ENCODE measurements around the gene STRN3. TPM values are rescaled to one million over a fixed set of nuclear protein-coding genes. Genes with fewer than 3 reads are reported as not detected.

The STRN3 gene
- total and polyA plus RNA-seq, 10 of the 15 experiments (the other 5 are each of a cell fraction or from before 2014, with no cell fraction given) = 7.8 to 27.9 (median 14.1) TPM

DNA sequence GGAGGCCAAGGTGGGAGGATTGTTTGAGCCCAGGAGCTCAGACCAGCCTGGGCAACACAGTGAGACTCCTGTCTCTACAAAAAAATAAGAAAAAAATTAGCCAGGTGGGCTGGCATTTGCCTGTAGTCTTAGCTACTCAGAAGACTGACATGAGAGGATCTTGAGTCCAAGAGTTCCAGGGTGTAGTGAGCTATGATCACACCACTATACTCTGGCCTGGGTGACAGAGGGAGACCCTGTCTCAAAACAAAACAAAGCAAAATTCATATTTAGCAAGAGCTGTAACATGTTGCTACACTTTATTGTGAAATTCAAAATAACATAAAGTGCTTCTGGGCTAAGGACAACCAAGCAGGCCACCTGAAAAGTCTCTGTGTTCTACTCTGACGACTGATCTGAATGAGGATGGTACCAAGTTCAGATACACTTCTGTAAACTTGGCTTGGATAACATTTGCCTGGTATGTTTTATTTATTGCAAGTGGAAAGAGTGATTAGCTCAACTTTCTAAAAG is 11.6 kb upstream of the STRN3 start:
- ChIA-PET SMC1A (ENCODE audit: uncharacterized antibody, unreplicated experiment) (interaction anchor here (0.7 to 2.6 kb wide), 6 partner anchors 12 to 779 kb away, joined by 3 to 8 read pairs (median 4); partner anchors contain the start of genes AP4S1 and STRN3), CTCF (interaction anchor here (0.8 to 1.6 kb wide), 6 partner anchors 9 to 57 kb away, joined by 3 to 9 read pairs (median 3); partner anchors contain the start of genes AP4S1 and STRN3), RAD21 (ENCODE audit: unreplicated experiment) (interaction anchor here (1.0 to 1.6 kb wide), 4 partner anchors 11 to 57 kb away, joined by 3 to 8 read pairs (median 3); no protein-coding TSS in a partner anchor), POLR2A (interaction anchor here (0.6 to 2.4 kb wide), 3 partner anchors 9 to 18 kb away, joined by 4 to 13 read pairs (median 9); partner anchors contain the start of genes AP4S1 and STRN3)
- no peaks in the 10 kb centered on the region for H3K27me3 ChIP-seq (replicated peaks in 1 of 2; ENCODE audit: control insufficient read depth in 2 of 2, insufficient read depth in 2 of 2, low read length in 1 of 2)
- no peaks in the 10 kb centered on the region for H4K20me1 ChIP-seq (ENCODE audit: control insufficient read depth, insufficient read depth)
- ATAC-seq = no peak
- H3K9me3 ChIP-seq (replicated peaks; ENCODE audit: control insufficient read depth, insufficient read depth, low read length) = no peaks in the 10 kb centered on the region
- in situ Hi-C loops (cut with MboI) = no loop called here
- intact Hi-C loops (cut with micrococcal nuclease; ENCODE audit: unreplicated experiment) = no loop called here
- TF ChIP-seq GATAD2B (conservative IDR thresholded peaks at IDR 0.05; ENCODE audit: low read depth) = no peak
- TF ChIP-seq MTA3 (IDR thresholded peaks at IDR 0.05; ENCODE audit: borderline replicate concordance, low read length) = no peak
- no peak for TF ChIP-seq CEBPB (IDR thresholded peaks at IDR 0.05; ENCODE audit: borderline replicate concordance in 1 of 2, low read depth in 2 of 2, low read length in 2 of 2)
- no peak for TF ChIP-seq RELA (IDR thresholded peaks at IDR 0.05; ENCODE audit: borderline replicate concordance, partially characterized antibody)
- TF ChIP-seq JUND (IDR thresholded peaks at IDR 0.05; ENCODE audit: low read depth, low read length) = no peak
- TF ChIP-seq, protein P1, sequence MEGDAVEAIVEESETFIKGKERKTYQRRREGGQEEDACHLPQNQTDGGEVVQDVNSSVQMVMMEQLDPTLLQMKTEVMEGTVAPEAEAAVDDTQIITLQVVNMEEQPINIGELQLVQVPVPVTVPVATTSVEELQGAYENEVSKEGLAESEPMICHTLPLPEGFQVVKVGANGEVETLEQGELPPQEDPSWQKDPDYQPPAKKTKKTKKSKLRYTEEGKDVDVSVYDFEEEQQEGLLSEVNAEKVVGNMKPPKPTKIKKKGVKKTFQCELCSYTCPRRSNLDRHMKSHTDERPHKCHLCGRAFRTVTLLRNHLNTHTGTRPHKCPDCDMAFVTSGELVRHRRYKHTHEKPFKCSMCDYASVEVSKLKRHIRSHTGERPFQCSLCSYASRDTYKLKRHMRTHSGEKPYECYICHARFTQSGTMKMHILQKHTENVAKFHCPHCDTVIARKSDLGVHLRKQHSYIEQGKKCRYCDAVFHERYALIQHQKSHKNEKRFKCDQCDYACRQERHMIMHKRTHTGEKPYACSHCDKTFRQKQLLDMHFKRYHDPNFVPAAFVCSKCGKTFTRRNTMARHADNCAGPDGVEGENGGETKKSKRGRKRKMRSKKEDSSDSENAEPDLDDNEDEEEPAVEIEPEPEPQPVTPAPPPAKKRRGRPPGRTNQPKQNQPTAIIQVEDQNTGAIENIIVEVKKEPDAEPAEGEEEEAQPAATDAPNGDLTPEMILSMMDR (IDR thresholded peaks at IDR 0.05 in 2 of 3, conservative IDR thresholded peaks at IDR 0.05 in 1 of 3; ENCODE audit: control insufficient read depth in 2 of 3, extremely low read depth in 1 of 3, insufficient read depth in 1 of 3, low read depth in 3 of 3, low read length in 3 of 3) = no peak
- TF ChIP-seq KDM1A (IDR thresholded peaks at IDR 0.05; ENCODE audit: borderline replicate concordance) = no peak
- TF ChIP-seq, protein P2, sequence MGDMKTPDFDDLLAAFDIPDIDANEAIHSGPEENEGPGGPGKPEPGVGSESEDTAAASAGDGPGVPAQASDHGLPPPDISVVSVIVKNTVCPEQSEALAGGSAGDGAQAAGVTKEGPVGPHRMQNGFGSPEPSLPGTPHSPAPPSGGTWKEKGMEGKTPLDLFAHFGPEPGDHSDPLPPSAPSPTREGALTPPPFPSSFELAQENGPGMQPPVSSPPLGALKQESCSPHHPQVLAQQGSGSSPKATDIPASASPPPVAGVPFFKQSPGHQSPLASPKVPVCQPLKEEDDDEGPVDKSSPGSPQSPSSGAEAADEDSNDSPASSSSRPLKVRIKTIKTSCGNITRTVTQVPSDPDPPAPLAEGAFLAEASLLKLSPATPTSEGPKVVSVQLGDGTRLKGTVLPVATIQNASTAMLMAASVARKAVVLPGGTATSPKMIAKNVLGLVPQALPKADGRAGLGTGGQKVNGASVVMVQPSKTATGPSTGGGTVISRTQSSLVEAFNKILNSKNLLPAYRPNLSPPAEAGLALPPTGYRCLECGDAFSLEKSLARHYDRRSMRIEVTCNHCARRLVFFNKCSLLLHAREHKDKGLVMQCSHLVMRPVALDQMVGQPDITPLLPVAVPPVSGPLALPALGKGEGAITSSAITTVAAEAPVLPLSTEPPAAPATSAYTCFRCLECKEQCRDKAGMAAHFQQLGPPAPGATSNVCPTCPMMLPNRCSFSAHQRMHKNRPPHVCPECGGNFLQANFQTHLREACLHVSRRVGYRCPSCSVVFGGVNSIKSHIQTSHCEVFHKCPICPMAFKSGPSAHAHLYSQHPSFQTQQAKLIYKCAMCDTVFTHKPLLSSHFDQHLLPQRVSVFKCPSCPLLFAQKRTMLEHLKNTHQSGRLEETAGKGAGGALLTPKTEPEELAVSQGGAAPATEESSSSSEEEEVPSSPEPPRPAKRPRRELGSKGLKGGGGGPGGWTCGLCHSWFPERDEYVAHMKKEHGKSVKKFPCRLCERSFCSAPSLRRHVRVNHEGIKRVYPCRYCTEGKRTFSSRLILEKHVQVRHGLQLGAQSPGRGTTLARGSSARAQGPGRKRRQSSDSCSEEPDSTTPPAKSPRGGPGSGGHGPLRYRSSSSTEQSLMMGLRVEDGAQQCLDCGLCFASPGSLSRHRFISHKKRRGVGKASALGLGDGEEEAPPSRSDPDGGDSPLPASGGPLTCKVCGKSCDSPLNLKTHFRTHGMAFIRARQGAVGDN (IDR thresholded peaks at IDR 0.05) = no peak
- TF ChIP-seq, protein P3, sequence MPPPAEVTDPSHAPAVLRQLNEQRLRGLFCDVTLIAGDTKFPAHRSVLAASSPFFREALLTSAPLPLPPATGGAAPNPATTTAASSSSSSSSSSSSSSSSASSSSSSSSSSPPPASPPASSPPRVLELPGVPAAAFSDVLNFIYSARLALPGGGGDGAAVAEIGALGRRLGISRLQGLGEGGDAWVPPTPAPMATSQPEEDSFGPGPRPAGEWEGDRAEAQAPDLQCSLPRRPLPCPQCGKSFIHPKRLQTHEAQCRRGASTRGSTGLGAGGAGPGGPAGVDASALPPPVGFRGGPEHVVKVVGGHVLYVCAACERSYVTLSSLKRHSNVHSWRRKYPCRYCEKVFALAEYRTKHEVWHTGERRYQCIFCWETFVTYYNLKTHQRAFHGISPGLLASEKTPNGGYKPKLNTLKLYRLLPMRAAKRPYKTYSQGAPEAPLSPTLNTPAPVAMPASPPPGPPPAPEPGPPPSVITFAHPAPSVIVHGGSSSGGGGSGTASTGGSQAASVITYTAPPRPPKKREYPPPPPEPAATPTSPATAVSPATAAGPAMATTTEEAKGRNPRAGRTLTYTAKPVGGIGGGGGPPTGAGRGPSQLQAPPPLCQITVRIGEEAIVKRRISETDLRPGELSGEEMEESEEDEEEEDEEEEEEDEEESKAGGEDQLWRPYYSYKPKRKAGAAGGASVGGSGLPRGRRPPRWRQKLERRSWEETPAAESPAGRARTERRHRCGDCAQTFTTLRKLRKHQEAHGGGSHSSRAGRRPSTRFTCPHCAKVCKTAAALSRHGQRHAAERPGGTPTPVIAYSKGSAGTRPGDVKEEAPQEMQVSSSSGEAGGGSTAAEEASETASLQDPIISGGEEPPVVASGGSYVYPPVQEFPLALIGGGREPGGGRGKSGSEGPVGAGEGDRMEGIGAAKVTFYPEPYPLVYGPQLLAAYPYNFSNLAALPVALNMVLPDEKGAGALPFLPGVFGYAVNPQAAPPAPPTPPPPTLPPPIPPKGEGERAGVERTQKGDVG (CRISPR knock-in tag; IDR thresholded peaks at IDR 0.05) = no peak
- no peak overlapping the region for H3K27ac ChIP-seq (ENCODE audit: control insufficient read depth, insufficient read depth)
- BruUV-seq (replicated peaks) = no TSS peak
- H3K4me3 ChIP-seq = no peak overlapping the region
- H3K36me3 ChIP-seq (ENCODE audit: control insufficient read depth in 2 of 2, insufficient read depth in 2 of 2, low read length in 1 of 2) = no peaks in the 10 kb centered on the region
- no peak overlapping the region for H3K9ac ChIP-seq (ENCODE audit: control insufficient read depth, insufficient read depth, low read length)
- no peak for DNase-seq (ENCODE audit: low read depth, low spot score)
- FAIRE-seq = no peak
- H3K4me1 ChIP-seq (ENCODE audit: control insufficient read depth, insufficient read depth, low read length) = peaks cover 5% of the 10 kb centered on the region; the same call in 1 of the 2 replicates
- no peak overlapping the region for H2AFZ ChIP-seq (ENCODE audit: control insufficient read depth, low read depth, low read length)
- 91% methylated on average over 1 of the region's 1 CpG for WGBS (ENCODE audit: insufficient coverage, insufficient replicate concordance, low lambda C conversion rate, missing lambda C conversion rate)
- H3K4me2 ChIP-seq (ENCODE audit: control insufficient read depth, insufficient read depth) = no peak overlapping the region
- H3K79me2 ChIP-seq (ENCODE audit: control insufficient read depth, insufficient read depth, low read length) = no peaks in the 10 kb centered on the region
